ENCODE measurements around the gene TCP11.

Gene TCP11

DNA sequence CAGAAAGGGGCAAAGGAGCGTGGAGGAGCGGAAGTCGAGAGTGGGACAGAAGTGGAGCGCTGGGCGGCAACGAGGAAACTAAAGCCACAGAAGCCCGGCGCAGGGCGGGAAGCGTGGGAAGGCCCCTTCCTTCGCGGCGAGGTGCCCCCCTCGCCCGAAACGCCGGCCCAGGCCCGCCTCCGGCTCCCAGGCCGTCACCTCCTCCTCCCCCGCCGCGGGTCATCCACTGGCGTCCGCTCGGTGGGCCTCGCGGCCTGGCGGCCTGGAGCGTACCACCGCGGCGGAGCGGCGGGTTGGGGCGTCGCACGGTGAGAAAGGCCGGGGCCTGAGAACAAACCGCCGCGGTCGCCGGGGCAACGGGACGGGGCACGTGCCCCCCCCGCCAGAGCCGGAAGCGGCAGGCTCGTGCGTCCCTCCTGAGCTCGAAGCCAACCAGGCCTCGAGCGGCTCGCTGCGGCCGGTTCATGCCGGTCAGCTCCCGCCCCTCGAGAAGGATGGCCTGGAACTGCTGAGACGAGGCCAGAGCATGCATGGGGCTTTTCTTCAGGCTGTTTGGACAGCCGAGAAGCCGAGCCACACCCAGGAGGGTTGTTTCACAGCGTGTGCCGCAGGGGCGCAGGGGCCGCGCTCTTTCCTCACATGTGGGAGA lies at the start of gene TCP11:
Gene TCP11, minus strand, starts transcription at position 333 of the 649 bp plus-strand sequence. CDS start 469 bp downstream, outside the sequence.
- DNase-seq, result no peak

DNA sequence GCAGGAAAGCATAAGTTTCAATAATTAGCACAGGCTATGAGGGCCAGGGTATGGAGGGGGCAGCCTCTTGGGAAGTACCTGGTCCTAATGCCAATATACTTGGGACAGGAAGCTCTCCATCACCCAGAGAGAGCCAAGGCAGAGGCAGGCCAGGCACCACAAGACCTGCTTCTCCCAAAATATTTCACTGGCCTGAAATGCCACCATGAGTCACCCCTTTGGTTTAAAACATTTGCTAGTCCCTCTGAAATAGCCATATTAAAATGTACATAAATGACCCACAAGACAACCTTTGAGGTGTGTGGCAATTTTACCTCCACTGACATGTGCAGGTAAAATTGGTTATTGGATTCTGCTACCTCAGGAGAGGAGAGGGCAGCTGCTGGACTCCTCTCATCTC lies 49.2 kb upstream of the TCP11 start:
- DNase-seq, result no peak

DNA sequence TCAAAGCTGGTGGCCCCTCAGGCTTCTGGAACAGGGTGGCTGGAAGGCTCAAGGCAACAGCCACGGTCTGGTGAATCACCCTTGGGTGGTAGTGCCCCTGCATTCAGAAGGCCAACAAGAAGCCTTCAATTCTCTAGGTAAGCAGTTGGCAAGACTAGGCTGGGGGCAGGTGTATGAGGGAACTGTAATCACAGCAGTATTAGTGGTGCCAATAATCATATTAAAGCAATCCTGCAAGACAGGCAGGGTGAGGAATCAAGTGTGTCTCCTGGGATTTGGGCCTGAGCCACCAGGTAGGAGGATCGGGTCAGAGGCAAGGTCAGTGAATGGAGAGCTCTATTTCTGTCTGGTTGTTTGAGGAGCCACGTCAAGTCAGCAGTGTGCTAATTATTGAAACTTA lies 47.7 kb upstream of the TCP11 start:
- DNase-seq, result no peak

DNA sequence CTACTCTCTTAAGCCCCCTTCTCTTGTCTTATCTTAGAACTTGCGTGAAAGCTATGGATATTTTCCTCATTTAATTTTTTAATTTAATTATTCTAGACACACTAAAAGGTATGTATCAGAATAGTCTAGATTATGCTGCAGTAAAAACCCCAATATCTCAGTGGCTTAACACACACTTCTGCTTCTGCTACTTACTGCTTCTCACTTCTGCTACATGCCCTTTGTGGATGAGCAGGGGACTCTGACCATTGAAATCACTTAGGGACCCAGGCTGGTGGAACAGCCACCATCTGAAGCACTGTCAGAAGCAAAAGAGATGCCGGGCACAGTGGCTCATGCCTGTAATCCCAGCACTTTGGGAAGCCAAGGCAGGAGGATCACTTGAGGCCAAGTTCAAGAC lies 45.4 kb upstream of the TCP11 start:
- no peak for DNase-seq

DNA sequence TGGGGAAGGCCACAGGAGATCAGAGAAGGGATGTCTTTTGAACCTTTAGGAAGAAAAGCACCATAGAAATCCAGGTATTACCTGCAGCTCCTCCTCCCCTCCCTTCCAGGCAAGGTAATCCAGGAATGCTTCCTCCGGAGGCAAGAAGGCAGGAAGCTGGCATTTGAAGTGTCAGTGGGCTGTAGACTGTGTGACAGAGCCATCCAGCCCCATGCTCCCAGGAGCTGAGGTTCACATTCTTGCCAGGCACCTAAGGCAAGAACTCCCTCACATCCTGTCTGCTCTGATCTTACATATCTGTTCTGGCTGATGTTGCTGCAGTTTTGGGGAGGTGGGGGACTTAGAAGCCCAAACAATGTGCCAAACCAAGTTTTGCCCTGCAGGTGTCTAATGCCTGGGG lies 44.8 kb upstream of the TCP11 start:
- DNase-seq, result no peak

DNA sequence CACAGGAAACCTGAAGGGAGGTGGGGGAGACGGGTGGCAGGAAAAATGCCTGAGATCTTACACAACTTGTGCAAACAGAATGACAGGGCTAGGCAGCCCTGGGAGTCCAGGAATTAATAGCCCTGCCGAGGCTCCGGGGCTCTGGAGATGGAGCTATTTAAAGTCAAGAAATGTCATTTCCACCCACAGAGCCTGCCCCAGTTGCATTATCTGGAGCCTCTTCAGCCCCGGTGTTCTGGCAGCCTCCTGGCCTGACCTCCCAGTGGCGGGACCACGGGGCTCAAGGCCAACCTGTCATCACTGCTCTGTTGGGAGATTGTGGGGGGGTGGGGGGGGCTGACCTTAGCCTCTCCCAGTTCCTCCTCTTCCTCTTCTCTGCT lies 44.2 kb upstream of the TCP11 start:
- DNase-seq, result no peak

DNA sequence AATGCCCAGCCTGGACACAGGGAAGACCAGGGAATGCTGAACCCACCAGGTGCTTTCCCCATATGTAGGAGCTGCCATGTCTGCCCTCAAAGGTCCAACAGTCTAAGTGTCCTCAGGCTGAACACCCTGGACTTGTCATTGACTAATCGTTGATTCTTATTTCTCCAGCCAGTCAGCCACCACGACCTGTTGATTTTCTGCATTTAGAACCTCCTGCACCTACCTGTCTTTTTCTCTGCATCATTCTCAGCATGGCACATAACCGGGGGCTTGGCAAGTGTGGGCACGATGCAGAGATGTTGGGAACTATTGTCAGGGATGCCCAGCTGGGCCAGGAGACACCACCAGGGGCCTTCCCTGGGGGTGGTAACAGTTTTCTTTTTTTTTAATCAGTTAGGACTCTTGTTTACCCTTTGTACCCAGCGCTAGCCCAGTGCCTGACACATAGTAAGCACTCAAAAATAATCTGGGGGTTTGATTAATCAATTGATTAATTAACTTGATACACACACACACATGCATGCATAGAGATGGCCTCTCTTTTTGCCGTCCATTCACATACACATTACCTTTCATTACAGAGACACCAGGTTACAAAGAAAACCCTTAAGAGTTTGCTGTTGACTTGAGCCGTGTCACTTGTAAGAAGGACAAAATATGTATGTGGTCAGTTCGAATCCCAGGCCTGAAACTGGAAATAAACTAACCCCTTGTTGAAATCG lies 43.6 kb upstream of the TCP11 start:
- DNase-seq, result no peak

DNA sequence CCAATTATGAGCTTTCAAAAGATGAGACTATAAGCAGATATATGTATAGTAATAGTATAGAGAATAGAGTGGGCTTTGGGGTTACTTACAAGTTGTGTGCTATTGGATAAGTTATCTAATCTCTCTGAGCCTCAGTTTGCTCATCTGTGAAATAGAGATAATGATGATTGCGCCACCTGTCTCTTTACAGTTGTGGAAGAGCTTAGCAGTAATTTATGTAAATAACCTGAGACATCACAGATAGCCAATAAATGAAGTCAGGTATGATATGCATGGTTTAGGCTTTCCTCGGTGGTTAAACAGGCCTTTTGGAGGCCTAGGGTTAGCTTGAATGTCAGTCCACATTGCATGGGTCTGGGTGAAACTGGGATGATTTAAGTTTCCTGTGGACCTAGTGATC lies 42.8 kb upstream of the TCP11 start:
- DNase-seq, result no peak

DNA sequence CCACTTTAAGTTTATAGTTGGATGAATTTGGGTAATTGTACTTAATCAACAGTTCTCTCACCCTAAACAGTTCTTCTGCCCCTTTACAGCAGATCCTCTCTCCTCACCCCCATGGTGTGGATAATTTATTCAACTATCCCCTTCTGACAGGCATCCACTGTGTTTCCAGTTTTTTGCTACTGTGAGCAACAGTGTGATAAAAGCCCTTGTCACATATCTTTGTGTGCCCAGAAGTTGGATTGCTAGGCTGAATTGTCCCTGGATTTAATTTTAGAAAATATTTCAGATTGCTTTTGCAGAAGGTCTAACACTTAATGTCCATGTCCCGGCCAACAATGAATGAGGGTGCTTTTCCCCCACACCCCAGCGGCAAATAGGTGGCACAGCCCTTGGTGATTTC lies 42.1 kb upstream of the TCP11 start:
- no peak for DNase-seq

DNA sequence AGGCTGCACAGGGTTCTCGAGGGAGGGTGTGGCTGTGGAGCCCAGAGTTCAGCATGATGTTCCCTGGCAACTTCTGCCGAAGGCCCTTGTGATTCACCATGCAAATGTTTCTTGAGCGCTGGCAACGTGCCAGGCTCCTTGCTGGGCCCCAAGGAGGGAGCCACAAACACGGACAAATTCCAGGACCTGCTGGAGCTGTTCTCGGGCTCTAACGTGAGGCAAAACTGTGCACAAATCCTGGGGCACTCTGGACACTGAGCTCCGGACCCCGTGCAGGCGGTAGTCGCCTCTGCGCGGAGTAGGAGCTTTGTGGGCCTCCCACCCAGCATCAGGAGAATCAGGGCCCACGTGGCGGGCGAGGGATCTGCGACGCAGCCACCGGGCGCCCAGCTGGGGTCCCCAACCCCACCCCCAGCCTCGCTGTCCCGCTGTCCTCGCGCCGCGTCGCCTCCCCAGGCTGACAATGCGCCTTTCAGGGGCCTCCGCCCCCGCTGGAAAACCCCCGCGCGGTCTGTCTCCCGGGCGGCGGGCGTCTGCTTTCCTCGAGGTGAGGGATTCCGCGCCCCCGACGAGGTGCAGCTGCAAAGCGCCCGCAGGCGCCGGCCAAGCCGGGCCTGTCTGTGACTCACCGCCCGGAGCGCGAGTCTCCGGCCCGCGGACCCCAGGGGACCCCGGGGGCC lies 40.9 kb upstream of the TCP11 start:
- no peak for DNase-seq

DNA sequence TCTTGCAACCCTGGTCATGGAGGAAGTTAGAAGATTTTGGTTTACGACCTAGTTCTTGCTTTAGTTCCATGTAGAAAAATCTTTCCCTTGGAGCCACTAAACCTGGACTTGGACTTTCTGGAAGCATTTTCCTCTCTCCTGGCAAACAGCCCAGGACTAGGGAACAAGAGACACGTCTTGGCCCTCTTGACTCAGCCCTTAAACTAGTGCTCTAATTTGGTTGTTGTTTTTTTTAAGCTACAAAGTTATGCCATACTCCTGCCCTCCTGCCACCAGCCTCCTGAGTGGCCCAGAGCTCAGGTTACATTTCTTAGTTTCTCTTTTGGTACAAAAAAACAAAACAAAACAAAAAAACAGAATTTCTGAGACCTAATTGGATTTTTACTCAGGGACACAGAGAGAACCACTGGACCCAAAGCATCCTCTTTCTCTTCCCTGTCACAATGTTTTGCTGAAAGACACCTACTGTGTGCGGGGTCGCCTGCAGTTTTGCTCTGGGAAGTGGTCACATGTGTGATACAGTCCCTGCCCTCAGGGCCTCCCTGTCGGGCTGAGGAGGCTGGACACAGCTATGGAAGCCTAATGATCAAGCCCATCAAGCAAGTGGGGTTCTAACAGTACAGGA lies 40.3 kb upstream of the TCP11 start:
- no peak for DNase-seq

DNA sequence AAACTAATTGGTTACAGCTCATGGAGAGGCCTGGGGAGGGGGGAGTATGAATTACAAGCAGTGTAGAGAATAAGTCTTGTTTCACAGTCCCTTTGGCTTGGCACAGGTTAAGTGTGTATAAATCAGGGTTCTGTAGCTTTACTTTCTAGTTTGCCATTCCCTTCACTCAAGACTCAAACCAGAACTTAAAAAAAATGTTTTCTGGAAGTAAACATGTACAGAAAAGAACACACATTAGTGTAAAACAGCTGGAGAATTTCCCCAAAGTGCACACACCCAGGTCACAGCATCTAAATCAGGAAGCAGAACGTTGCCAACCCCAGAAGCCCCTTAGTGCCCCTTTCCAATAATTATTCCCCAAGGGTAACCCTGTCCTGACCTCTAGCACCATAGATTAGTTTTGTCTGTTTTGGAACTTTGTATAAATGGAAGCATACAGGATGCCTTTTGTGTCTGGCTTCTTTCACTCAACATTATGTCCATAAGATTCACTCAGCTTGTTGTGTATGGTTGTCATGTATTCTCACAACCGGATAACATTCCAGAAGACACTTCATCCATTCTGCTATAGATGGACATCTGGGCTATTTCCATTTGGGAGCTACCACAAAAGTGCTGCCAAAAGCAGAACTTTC lies 38.9 kb upstream of the TCP11 start:
- no peak for DNase-seq

DNA sequence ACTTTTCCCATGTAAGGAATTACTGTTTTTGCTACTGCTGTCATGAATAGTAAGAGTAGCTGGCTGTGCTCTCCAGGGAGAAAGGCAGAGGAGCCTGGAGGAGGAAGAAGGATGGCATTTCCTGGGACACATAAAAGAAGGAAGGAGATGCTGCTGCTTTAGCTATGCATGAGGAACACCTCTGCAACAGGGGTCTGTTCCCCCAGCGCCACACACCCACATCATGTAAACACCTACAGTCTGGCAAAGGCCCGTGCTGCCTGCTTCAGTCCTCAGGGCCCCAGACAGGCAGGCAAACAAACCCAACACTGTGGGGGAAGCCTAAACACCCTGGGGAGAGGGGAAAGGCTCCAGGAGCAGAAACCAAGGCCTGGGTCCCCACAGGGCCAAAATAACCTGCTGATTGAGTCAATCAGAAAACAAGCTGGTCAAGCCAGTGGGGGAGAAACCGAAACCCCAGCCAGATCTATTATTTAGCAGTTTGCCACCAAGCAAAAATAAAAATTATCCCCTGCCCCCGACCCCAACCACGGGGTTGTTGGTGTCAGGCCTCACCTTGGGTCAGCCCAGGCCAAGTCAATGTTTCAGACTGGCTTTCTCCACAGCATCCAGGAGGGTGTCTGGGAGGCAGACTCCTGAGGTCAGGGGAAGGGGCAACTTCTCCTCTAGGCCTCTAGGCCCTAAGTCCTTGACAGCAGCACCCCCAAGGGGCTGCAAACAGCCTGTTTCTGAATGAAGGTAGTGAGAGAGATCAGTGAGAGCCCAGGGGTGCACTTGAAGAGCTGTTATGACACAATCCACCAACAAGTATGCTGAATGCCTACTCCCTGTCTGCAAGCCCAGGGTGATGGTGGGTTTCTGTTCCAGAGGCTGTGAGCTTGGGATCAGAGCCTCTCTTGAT lies 38.0 kb upstream of the TCP11 start:
- DNase-seq, result no peak

DNA sequence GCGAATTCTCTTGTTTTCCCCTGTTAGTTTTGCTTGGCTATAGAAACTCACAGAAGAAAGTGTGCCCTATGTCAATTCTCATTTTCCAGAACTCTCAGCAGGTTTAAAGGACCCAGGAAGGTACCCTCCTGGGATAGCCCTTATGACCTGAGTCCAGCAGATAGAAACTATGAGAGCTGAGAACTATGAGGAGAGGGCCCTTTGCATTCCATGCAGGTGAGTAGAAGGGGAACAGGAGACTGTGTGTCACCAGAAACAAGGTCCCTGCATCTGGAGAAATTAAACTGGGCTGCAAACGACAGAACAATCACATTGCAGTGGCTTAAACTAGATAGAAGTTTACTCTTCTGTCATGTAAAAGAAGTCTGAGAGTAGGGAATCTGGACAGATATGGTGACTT lies 36.9 kb upstream of the TCP11 start:
- DNase-seq, result no peak

DNA sequence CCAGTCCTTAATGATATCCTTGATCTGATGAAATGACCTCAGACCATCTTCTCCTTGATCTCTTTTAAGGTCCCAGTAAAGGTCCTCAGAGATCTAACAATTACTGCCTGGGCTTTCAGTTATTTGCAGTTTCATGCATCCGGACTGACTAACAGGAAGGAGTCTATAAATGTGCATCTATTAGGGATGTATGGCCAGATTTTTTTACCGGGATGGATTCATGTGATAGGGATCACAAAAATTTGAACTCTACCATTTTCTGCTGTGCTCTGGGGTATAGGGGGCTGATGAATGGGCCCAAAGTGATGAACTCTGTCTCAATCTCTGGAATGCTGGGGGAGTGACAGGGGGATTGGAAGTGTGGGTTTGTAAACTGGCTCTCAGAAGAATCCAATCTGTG lies 36.5 kb upstream of the TCP11 start:
- no peak for DNase-seq

DNA sequence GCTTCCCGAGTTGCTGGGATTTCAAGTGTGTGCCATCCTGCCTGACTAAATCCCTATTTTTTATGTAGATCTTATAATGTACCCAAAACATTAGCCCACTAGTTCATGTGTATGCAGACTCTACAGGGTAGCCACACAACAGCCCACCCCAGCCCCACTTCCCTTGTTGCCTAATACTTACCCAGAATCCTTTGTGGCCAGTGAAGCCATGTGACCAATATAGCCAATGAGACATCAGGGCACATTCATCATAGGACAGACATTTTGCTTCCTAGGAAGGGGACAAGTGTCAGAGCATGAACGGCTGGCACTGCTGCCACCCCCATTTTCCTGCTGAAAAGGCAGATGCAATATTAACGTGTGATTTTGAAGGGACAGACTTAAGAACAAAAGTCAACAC lies 36.0 kb upstream of the TCP11 start:
- no peak for DNase-seq

DNA sequence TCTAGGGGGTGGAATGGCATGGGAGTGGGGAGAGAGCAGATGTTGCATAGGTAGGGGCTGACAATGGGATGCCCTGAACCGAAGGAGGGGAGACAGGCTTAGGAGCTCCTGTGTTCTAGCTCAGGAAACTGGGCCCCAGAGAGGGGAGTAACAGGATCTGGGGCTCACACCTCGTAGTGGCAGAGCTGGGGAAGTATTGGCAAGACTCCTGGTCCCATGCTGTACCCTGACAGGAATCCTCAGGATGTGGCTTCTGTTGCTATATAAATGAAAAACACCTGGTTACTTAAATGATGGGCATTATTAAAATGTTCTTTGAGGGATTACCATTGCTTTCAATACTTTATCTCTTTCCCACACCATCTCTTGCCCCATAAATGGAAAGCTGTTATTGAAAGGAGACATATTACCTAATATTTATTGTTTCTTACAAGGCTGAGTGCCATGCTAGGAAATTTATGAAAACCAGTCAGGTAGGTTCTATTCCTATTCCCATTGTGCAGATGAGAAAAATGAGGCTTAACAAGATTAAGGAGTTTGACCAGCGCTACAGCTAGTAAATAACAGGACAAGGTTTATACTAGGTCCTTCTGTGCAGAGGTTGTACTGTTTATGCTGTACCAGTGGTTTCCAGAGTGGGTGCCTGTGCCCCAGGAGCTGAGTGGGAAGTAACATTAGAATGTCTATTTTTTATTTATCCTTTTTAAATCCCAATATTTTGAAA lies 35.3 kb upstream of the TCP11 start:
- DNase-seq, result no peak

DNA sequence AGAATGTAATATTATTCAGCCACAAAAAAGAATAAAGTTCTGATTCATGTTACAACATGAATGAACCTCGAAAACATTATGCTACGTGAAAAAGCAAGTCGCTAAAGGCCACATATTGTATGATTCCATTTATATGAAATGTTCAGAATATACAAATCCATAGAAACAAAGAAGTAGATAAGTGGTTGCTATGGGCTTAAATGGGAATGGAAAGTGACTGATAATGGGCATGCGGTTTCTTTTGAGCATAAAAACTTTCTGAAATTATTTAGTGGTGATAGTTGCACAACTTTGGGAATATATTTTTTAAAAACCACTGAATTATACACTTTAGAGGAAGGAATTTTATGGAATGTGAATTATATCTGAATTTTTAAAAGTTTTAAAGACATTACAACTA lies 33.4 kb upstream of the TCP11 start:
- DNase-seq, result no peak

DNA sequence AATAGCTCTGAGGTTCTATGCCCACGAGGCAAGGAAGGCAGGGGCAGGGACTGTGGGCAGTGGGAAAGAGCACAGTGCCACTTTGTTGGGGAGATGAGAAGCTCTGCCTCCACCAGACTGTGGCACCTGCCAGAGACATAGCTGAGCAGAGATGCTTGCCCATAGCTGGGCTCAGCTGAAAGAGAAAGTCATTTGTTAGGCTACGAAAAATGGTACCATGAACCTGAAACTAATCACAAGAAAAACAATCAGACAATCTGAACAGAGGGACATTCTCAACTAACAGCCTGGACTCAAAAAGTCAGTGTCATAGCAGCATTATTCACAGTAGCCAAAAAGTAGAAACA lies 32.9 kb upstream of the TCP11 start:
- DNase-seq, result no peak

DNA sequence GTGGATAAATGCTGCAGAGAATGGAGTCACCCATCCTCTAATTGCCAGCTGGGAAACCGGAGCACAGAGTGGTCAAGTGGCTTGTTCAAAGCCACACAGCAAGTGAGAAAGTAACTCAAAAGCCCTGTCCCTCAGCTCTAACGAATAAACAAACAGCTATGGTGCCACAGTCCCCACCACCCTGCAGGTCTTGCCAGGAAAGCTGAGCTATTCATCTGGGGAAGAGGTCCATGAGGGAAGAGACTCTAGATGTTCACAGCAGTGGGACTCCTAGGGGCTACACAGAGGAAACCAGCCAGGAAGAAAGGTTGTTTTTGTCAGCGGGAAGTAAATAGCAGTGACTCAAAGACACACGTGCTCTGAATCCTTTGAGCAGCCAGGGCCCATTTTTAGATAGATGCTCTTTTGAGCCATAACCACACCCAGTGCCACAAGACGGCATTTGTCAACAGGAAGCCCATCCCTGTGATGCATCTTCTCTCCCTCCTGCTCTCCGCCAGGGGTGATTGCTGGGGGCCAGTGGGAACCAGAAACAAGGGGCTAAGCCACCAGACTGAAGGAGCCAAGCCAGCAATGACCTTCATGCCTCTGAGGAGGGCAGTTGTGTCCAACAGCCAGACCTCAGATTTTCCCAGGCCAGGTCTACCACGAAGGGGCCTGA lies 32.4 kb upstream of the TCP11 start:
- DNase-seq, result no peak

DNA sequence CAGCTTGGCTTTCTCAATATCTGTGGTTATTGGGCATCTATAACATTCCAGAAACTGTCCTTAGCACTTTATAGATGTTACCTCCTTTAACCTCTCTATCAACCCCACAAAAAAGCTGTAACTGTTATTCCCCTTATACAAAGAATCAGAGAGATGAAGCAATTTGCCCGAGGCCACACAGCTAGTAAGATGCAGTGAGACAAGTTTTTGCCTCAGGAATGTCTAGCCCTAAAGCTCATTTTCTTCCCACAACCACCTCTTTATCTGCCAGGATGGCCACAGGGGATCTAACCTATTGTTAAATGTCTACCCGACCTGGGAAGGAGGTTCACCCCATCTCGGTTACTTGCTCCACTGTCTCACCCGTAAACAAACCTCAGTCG lies 31.9 kb upstream of the TCP11 start:
- no peak for DNase-seq

Measured in NCI-H1092 treated with DMSO at 0.1 percent for 48 hours (cell line).